ENCODE measurements around the gene AADACL2.
"Not testable (repeated sequence)": the region's sequence is repeated elsewhere in the genome, so short reads cannot be mapped to it uniquely, and the experiment has no call there.

The AADACL2 gene

GRCh38 chr3:151777880-151778279, 44.2 kb downstream of the AADACL2 start:
- TF ChIP-seq CTCF (IDR thresholded peaks at IDR 0.05) = no peak
- Histone ChIP-seq H3K4me3 (no peak overlapping the region), H3K9me3 (no peaks in the 10 kb centered on the region), H3K27ac (no peak overlapping the region), H3K27me3 (no peaks in the 10 kb centered on the region), H3K36me3 (no peaks in the 10 kb centered on the region), H3K4me1 (peaks cover 0 to under 1% (median 0%) of the 10 kb centered on the region in 4 donors)
- intact Hi-C loops (cut with DNase I; ENCODE audit: low total_unique reads) = no loop called here
- DNase-seq = no peak

- Histone ChIP-seq H3K4me3 (no peak overlapping the region), H3K36me3 (no peaks in the 10 kb centered on the region), H3K27ac (no peak overlapping the region), H3K27me3 (no peaks in the 10 kb centered on the region), H3K9me3 (no peaks in the 10 kb centered on the region), H3K4me1 (no peaks in the 10 kb centered on the region)
- DNase-seq = no peak
- no peak for TF ChIP-seq CTCF (IDR thresholded peaks at IDR 0.05)
- intact Hi-C loops (cut with DNase I; ENCODE audit: low total_unique reads) = no loop called here
Measured at GRCh38 chr3:151787626-151788025, 53.9 kb downstream of the AADACL2 start.

- H3K4me3 ChIP-seq = no peak overlapping the region
- H3K27ac ChIP-seq = no peak overlapping the region
- no peaks in the 10 kb centered on the region for H3K4me1 ChIP-seq
- no peak for DNase-seq
- no peaks in the 10 kb centered on the region for H3K9me3 ChIP-seq
- no peaks in the 10 kb centered on the region for H3K36me3 ChIP-seq
- H3K27me3 ChIP-seq = no peaks in the 10 kb centered on the region
- no peak for TF ChIP-seq CTCF (IDR thresholded peaks at IDR 0.05)
- intact Hi-C loops (cut with DNase I; ENCODE audit: low total_unique reads) = no loop called here
Measured at GRCh38 chr3:151788401-151788800, 54.7 kb downstream of the AADACL2 start.

- no peaks in the 10 kb centered on the region for H3K27me3 ChIP-seq
- no peak overlapping the region for H3K27ac ChIP-seq
- DNase-seq = no peak
- intact Hi-C loops (cut with DNase I; ENCODE audit: low total_unique reads) = no loop called here
- H3K9me3 ChIP-seq = no peaks in the 10 kb centered on the region
- H3K36me3 ChIP-seq = no peaks in the 10 kb centered on the region
- no peak for TF ChIP-seq CTCF (IDR thresholded peaks at IDR 0.05)
- H3K4me1 ChIP-seq = no peaks in the 10 kb centered on the region
- H3K4me3 ChIP-seq = no peak overlapping the region
Measured at GRCh38 chr3:151789853-151790463, 56.2 kb downstream of the AADACL2 start.

- H3K27me3 ChIP-seq; H3K4me3 ChIP-seq; H3K9me3 ChIP-seq; H3K27ac ChIP-seq; intact Hi-C loops (cut with DNase I; ENCODE audit: low total_unique reads); H3K36me3 ChIP-seq; DNase-seq; H3K4me1 ChIP-seq: not testable (repeated sequence)
Measured at GRCh38 chr3:151790763-151791162, 57.0 kb downstream of the AADACL2 start.

- no peak for TF ChIP-seq CTCF (IDR thresholded peaks at IDR 0.05)
- H3K36me3 ChIP-seq = no peaks in the 10 kb centered on the region
- intact Hi-C loops (cut with DNase I; ENCODE audit: low total_unique reads) = no loop called here
- no peak for DNase-seq
- no peaks in the 10 kb centered on the region for H3K27me3 ChIP-seq
- no peak overlapping the region for H3K27ac ChIP-seq
- no peaks in the 10 kb centered on the region for H3K4me1 ChIP-seq
- no peaks in the 10 kb centered on the region for H3K9me3 ChIP-seq
- H3K4me3 ChIP-seq = no peak overlapping the region
Measured at GRCh38 chr3:151792411-151792810, 58.7 kb downstream of the AADACL2 start.
